AG09309 (cell line): ENCODE results near the gene MYRF.

Experiments used
- DNase-seq: peaks from one replicate; pipeline ENCODE4 v3.0.0-alpha.2; 2010; ENCODE audit warnings: low read depth
- H3K4me3 ChIP-seq: 2 replicates; pipeline ENCODE4 v1.5.1; 2011; ENCODE audit warnings: mild to moderate bottlenecking, low read depth, low read length, moderate library complexity; ENCODE audit not compliant: control insufficient read depth
- CTCF ChIP-seq: IDR thresholded peaks from 2 replicates; pipeline ENCODE4 v1.5.1; 2011; ENCODE audit warnings: mild to moderate bottlenecking, low read depth, low read length, inconsistent platforms; ENCODE audit not compliant: insufficient read depth, control insufficient read depth; ENCODE audit errors: missing control alignments

MYRF gene

GRCh38 chr11:61833926-61834277 is 81.5 kb downstream of the MYRF start:
- TF ChIP-seq CTCF: no peak
- no peak for DNase-seq
- H3K4me3 ChIP-seq: no peak overlapping the region

GRCh38 chr11:61834278-61835048 is 82.0 kb downstream of the MYRF start:
- H3K4me3 ChIP-seq: no peak overlapping the region
- TF ChIP-seq CTCF: no peak
- DNase-seq: no peak

- H3K4me3 ChIP-seq: no peak overlapping the region
- no peak for TF ChIP-seq CTCF
- DNase-seq: no peak
Observed at GRCh38 chr11:61836193-61836592, 83.8 kb downstream of the MYRF start.

GRCh38 chr11:61837411-61838005 is 85.1 kb downstream of the MYRF start:
- H3K4me3 ChIP-seq: no peak overlapping the region
- TF ChIP-seq CTCF: no peak
- no peak for DNase-seq
